Testis (tissue), 5 donors: ENCODE measurements around the gene GNL3L. TPM values are rescaled to one million over a fixed set of nuclear protein-coding genes. Genes with fewer than 3 reads are reported as not detected.
A peak's percentile ranks its signal among the peaks of the same experiment; 100 is the strongest.
"Not testable (repeated sequence)": the region's sequence is repeated elsewhere in the genome, so short reads cannot be mapped to it uniquely, and the experiment has no call there.

Source experiments
- DNase-seq: peaks from one replicate; pipeline ENCODE4 v3.0.0-alpha.2; 2019
- H3K27ac ChIP-seq, 2 donors: fragments of 200-600 bp; sonication (generic); one replicate each; pipeline ENCODE4 v1.5.1; 2019
- H3K27me3 ChIP-seq: fragments of 200-600 bp; sonication (generic); one replicate; pipeline ENCODE4 v1.5.1; 2019
- H3K36me3 ChIP-seq: fragments of 200-600 bp; sonication (generic); one replicate; pipeline ENCODE4 v1.5.1; 2017; ENCODE audit warnings: low read depth; ENCODE audit errors: missing control alignments
- H3K4me1 ChIP-seq: fragments of 200-600 bp; sonication (generic); one replicate; pipeline ENCODE4 v1.5.1; 2019
- H3K4me3 ChIP-seq, 2 donors: fragments of 200-600 bp; sonication (generic); one replicate each; pipeline ENCODE4 v1.5.1; 2017 to 2019
- H3K9me3 ChIP-seq: fragments of 200-600 bp; sonication (generic); one replicate; pipeline ENCODE4 v1.5.1; 2017
- POLR2A ChIP-seq: fragments of 450-650 bp; IDR thresholded peaks from one replicate; pipeline ENCODE4 v1.6.1; 2017; ENCODE audit warnings: antibody characterized with exemption, mild to moderate bottlenecking, moderate library complexity
- WGBS, 2 donors: methylation state at CpG; one replicate each; pipeline ENCODE4 v1.1.5; 2018; 5-methylcytosine and 5-hydroxymethylcytosine counted together
- intact Hi-C: fragments of 100-400 bp; cut with DNase I; formaldehyde crosslinking; loops from one replicate; pipeline ENCODE4 v1.15.1; 2023; ENCODE audit warnings: low total_unique reads
- long read RNA-seq, 2 donors: transcript quantifications; one replicate each; lab custom pipeline, GENCODE V29; 2026
- polyA plus RNA-seq: library from polyadenylated mRNA; stranded (reverse); fragments of 350-450 nt; fragmentation: Illumina TruSeq; extraction: RNeasy Lipid Tissue Mini Kit (QIAGEN cat#74804); gene quantifications from one replicate; pipeline ENCODE4 v1.2.3, GENCODE V29; 2014; ENCODE audit warnings: low read depth, low replicate concordance; ENCODE audit not compliant: insufficient read depth
- total RNA-seq, 2 donors: library from RNA; depleted of rRNA; stranded (reverse); fragments of >200 nt; gene quantifications; one replicate each; pipeline ENCODE4 v1.2.3, GENCODE V29; 2016
- TF ChIP-seq, protein P1 (sequence below), 3 experiments: fragments of 450-650 bp in 2 of 3; fragments of 200-600 bp in 1 of 3; sonication (generic) in 1 of 3; IDR thresholded peaks; one replicate each; pipeline ENCODE4 v1.5.1; 2016 to 2019; ENCODE audit warnings: antibody characterized with exemption in 3 of 3, mild to moderate bottlenecking in 2 of 3, moderate library complexity in 1 of 3

GNL3L gene, protein sequence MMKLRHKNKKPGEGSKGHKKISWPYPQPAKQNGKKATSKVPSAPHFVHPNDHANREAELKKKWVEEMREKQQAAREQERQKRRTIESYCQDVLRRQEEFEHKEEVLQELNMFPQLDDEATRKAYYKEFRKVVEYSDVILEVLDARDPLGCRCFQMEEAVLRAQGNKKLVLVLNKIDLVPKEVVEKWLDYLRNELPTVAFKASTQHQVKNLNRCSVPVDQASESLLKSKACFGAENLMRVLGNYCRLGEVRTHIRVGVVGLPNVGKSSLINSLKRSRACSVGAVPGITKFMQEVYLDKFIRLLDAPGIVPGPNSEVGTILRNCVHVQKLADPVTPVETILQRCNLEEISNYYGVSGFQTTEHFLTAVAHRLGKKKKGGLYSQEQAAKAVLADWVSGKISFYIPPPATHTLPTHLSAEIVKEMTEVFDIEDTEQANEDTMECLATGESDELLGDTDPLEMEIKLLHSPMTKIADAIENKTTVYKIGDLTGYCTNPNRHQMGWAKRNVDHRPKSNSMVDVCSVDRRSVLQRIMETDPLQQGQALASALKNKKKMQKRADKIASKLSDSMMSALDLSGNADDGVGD
- total RNA-seq (10 to 100 TPM; 27.6 to 32.3 TPM), polyA plus RNA-seq (7.4 TPM)
- long read RNA-seq, donor 1, partial matches to known transcripts, result 0 of 2 reads
- long read RNA-seq, donor 1, other reads (novel, unspliced or antisense), result 0 of 2 reads
- long read RNA-seq, donor 2, partial matches to known transcripts, result 9 of 9 reads
- long read RNA-seq, donor 2, other reads (novel, unspliced or antisense), result 0 of 9 reads

DNA sequence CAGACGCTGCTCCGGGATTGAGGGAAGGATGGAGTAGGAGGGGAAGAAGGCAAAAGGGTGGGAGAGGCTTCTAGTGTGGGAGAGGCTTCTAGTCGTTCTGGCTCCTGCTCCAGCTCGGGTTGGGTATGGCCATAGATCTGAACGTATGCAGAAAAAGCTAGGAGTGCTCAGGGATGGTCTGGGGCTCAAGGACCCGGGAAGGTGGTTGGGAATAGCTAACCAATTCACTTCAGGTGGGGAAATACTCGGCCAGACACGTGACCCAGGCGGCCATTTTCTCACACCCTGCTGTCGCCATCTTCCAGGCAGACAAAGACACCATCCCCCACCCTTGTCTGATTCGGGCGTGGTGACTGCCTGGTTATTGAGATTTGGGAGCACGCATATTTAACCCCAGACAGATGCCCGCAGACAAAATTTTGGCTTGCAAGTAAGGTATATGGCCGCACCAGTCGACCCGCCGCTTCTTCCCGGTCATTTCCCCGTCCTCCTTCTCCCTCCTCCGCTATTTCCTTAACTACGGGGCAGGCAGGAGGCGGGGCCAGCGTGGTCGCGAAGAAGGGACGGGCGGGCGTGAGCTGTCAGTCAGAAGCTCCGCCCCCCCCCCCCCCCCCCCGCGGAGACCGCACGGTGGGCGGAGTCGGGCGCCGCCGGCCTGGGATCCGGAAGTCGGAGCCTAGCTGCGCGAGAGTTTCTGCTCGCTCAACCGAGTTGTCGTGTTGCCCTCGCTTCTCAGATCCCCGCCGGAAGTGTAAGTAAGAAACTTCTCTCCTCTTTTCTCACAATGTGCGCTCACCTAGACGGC lies at the start of gene GNL3L:
GNL3L (plus strand) TSS at position 668 of the 805 bp plus-strand sequence. CDS start 2,348 bp downstream, outside the sequence.
- no peaks in the 10 kb centered on the region for H3K9me3 ChIP-seq
- H3K4me3 ChIP-seq, result peak within 1 kb of the TSS; percentile 63 to 71
- no peaks in the 10 kb centered on the region for H3K36me3 ChIP-seq
- H3K27me3 ChIP-seq, result no peaks in the 10 kb centered on the region
- intact Hi-C loops, result no loop called here
- TF ChIP-seq, protein P1, sequence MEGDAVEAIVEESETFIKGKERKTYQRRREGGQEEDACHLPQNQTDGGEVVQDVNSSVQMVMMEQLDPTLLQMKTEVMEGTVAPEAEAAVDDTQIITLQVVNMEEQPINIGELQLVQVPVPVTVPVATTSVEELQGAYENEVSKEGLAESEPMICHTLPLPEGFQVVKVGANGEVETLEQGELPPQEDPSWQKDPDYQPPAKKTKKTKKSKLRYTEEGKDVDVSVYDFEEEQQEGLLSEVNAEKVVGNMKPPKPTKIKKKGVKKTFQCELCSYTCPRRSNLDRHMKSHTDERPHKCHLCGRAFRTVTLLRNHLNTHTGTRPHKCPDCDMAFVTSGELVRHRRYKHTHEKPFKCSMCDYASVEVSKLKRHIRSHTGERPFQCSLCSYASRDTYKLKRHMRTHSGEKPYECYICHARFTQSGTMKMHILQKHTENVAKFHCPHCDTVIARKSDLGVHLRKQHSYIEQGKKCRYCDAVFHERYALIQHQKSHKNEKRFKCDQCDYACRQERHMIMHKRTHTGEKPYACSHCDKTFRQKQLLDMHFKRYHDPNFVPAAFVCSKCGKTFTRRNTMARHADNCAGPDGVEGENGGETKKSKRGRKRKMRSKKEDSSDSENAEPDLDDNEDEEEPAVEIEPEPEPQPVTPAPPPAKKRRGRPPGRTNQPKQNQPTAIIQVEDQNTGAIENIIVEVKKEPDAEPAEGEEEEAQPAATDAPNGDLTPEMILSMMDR (IDR thresholded peaks at IDR 0.05), result no peak
- TF ChIP-seq POLR2A, result no peak
- peak; percentile 90 for DNase-seq
- WGBS, 2 donors, result 0 to 4% methylated on average over 10 to 47 of the region's 51 CpGs
- H3K27ac ChIP-seq, result peak within 1 kb of the TSS; percentile 42 to 77
- H3K4me1 ChIP-seq, result no peaks in the 10 kb centered on the region

DNA sequence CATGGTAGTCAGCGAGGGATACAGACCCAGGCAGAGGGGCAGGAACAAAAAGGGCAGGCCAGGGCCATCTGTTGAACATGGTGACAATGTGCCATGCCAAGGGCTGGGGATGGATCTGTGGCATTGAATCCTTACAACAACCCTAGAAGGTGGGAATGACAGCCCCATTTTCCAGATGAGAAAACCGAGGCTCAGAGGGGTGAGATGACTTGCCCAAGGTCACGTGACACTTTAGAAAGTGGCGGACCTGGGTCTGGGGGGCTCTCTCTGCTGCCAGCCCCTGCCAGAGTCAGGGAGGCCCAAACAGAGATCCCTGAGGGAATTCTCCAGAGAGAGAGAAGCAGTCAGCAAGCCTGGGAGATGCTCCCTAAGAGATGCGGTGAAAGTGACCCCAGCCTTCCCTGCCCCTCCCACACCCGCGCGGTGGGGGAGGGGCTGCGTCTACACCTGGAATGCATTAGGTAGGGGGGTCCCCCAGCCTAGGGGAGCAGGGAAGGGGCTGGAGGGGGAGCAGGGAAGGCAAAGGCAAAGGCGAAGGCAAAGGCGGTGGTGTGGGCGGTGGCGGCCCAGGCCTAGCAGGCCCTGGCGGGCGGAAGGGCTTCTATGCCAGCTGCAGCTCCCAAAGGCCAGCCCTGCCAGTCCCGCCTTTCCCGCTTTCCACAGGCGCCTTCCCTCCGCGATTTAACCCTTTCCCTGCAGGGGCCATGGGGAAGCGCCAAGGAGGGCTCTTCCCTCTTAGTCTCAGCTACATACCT lies 47.0 kb upstream of the GNL3L start:
- peaks cover 4% of the 10 kb centered on the region for H3K4me1 ChIP-seq
- no peaks in the 10 kb centered on the region for H3K27me3 ChIP-seq
- H3K36me3 ChIP-seq, result no peaks in the 10 kb centered on the region
- no peak for DNase-seq
- intact Hi-C loops, result no loop called here
- TF ChIP-seq, protein P1 (IDR thresholded peaks at IDR 0.05), result no peak
- TF ChIP-seq POLR2A, result no peak
- H3K27ac ChIP-seq, result no peak overlapping the region
- H3K9me3 ChIP-seq, result no peaks in the 10 kb centered on the region
- WGBS, 2 donors, result 46 to 79% methylated on average over 4 to 13 of the region's 21 CpGs
- H3K4me3 ChIP-seq, result no peak overlapping the region

GRCh38 chrX:54483946-54484345 lies 46.1 kb upstream of the GNL3L start:
- H3K27ac ChIP-seq, result no peak overlapping the region
- no peaks in the 10 kb centered on the region for H3K27me3 ChIP-seq
- WGBS, 2 donors, result 46 to 67% methylated on average over 6 to 9 of the region's 9 CpGs
- H3K36me3 ChIP-seq, result no peaks in the 10 kb centered on the region
- no peak for DNase-seq
- TF ChIP-seq, protein P1 (IDR thresholded peaks at IDR 0.05), result no peak
- TF ChIP-seq POLR2A, result no peak
- no peak overlapping the region for H3K4me3 ChIP-seq
- intact Hi-C loops, result no loop called here
- peaks cover 4% of the 10 kb centered on the region for H3K4me1 ChIP-seq
- no peaks in the 10 kb centered on the region for H3K9me3 ChIP-seq

GRCh38 chrX:54484666-54485065 lies 45.4 kb upstream of the GNL3L start:
- Histone ChIP-seq H3K4me3 (no peak overlapping the region), H3K27ac (no peak overlapping the region), H3K36me3 (no peaks in the 10 kb centered on the region), H3K9me3 (no peaks in the 10 kb centered on the region), H3K27me3 (no peaks in the 10 kb centered on the region), H3K4me1 (no peaks in the 10 kb centered on the region)
- intact Hi-C loops, result no loop called here
- 59 to 71% methylated on average over 2 to 3 of the region's 3 CpGs for WGBS, 2 donors
- TF ChIP-seq, protein P1 (IDR thresholded peaks at IDR 0.05), result no peak
- no peak for TF ChIP-seq POLR2A
- no peak for DNase-seq

GRCh38 chrX:54489819-54490218 lies 40.2 kb upstream of the GNL3L start:
- H3K4me1 ChIP-seq, intact Hi-C loops, H3K36me3 ChIP-seq, H3K27me3 ChIP-seq, H3K27ac ChIP-seq, H3K4me3 ChIP-seq, H3K9me3 ChIP-seq, DNase-seq: not testable (repeated sequence)
- WGBS, 2 donors, result 88 to 96% methylated on average over 5 of the region's 5 CpGs
